ENCODE data around the gene PTPA. TPM values are rescaled to one million over a fixed set of nuclear protein-coding genes. Genes with fewer than 3 reads are reported as not detected.
A peak's percentile ranks its signal among the peaks of the same experiment; 100 is the strongest.

PTPA gene
- total and polyA plus RNA-seq, 9 of the 15 experiments (the other 6 are each of a cell fraction or from before 2014, with no cell fraction given): 1.7 to 121 (median 72.6) TPM

- TF ChIP-seq ELF1 (tag; IDR thresholded peaks at IDR 0.05) (no peak), ZNF444 (CRISPR knock-in tag; IDR thresholded peaks at IDR 0.05) (no peak), ZNF668 (CRISPR knock-in tag; IDR thresholded peaks at IDR 0.05) (no peak), SPI1 (IDR thresholded peaks at IDR 0.05; ENCODE audit: borderline replicate concordance, low read depth, low read length) (no peak), POLR2AphosphoS2 (IDR thresholded peaks at IDR 0.05; ENCODE audit: low read length) (no peak), MTA1 (IDR thresholded peaks at IDR 0.05; ENCODE audit: borderline replicate concordance) (no peak), MAFK (IDR thresholded peaks at IDR 0.05; ENCODE audit: low read length) (no peak)
- TF ChIP-seq, protein P1, sequence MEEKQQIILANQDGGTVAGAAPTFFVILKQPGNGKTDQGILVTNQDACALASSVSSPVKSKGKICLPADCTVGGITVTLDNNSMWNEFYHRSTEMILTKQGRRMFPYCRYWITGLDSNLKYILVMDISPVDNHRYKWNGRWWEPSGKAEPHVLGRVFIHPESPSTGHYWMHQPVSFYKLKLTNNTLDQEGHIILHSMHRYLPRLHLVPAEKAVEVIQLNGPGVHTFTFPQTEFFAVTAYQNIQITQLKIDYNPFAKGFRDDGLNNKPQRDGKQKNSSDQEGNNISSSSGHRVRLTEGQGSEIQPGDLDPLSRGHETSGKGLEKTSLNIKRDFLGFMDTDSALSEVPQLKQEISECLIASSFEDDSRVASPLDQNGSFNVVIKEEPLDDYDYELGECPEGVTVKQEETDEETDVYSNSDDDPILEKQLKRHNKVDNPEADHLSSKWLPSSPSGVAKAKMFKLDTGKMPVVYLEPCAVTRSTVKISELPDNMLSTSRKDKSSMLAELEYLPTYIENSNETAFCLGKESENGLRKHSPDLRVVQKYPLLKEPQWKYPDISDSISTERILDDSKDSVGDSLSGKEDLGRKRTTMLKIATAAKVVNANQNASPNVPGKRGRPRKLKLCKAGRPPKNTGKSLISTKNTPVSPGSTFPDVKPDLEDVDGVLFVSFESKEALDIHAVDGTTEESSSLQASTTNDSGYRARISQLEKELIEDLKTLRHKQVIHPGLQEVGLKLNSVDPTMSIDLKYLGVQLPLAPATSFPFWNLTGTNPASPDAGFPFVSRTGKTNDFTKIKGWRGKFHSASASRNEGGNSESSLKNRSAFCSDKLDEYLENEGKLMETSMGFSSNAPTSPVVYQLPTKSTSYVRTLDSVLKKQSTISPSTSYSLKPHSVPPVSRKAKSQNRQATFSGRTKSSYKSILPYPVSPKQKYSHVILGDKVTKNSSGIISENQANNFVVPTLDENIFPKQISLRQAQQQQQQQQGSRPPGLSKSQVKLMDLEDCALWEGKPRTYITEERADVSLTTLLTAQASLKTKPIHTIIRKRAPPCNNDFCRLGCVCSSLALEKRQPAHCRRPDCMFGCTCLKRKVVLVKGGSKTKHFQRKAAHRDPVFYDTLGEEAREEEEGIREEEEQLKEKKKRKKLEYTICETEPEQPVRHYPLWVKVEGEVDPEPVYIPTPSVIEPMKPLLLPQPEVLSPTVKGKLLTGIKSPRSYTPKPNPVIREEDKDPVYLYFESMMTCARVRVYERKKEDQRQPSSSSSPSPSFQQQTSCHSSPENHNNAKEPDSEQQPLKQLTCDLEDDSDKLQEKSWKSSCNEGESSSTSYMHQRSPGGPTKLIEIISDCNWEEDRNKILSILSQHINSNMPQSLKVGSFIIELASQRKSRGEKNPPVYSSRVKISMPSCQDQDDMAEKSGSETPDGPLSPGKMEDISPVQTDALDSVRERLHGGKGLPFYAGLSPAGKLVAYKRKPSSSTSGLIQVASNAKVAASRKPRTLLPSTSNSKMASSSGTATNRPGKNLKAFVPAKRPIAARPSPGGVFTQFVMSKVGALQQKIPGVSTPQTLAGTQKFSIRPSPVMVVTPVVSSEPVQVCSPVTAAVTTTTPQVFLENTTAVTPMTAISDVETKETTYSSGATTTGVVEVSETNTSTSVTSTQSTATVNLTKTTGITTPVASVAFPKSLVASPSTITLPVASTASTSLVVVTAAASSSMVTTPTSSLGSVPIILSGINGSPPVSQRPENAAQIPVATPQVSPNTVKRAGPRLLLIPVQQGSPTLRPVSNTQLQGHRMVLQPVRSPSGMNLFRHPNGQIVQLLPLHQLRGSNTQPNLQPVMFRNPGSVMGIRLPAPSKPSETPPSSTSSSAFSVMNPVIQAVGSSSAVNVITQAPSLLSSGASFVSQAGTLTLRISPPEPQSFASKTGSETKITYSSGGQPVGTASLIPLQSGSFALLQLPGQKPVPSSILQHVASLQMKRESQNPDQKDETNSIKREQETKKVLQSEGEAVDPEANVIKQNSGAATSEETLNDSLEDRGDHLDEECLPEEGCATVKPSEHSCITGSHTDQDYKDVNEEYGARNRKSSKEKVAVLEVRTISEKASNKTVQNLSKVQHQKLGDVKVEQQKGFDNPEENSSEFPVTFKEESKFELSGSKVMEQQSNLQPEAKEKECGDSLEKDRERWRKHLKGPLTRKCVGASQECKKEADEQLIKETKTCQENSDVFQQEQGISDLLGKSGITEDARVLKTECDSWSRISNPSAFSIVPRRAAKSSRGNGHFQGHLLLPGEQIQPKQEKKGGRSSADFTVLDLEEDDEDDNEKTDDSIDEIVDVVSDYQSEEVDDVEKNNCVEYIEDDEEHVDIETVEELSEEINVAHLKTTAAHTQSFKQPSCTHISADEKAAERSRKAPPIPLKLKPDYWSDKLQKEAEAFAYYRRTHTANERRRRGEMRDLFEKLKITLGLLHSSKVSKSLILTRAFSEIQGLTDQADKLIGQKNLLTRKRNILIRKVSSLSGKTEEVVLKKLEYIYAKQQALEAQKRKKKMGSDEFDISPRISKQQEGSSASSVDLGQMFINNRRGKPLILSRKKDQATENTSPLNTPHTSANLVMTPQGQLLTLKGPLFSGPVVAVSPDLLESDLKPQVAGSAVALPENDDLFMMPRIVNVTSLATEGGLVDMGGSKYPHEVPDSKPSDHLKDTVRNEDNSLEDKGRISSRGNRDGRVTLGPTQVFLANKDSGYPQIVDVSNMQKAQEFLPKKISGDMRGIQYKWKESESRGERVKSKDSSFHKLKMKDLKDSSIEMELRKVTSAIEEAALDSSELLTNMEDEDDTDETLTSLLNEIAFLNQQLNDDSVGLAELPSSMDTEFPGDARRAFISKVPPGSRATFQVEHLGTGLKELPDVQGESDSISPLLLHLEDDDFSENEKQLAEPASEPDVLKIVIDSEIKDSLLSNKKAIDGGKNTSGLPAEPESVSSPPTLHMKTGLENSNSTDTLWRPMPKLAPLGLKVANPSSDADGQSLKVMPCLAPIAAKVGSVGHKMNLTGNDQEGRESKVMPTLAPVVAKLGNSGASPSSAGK (IDR thresholded peaks at IDR 0.05): 0 out of 2 replicates have a peak, but pooled peaks have one; percentile 27
- TF ChIP-seq, protein P2, sequence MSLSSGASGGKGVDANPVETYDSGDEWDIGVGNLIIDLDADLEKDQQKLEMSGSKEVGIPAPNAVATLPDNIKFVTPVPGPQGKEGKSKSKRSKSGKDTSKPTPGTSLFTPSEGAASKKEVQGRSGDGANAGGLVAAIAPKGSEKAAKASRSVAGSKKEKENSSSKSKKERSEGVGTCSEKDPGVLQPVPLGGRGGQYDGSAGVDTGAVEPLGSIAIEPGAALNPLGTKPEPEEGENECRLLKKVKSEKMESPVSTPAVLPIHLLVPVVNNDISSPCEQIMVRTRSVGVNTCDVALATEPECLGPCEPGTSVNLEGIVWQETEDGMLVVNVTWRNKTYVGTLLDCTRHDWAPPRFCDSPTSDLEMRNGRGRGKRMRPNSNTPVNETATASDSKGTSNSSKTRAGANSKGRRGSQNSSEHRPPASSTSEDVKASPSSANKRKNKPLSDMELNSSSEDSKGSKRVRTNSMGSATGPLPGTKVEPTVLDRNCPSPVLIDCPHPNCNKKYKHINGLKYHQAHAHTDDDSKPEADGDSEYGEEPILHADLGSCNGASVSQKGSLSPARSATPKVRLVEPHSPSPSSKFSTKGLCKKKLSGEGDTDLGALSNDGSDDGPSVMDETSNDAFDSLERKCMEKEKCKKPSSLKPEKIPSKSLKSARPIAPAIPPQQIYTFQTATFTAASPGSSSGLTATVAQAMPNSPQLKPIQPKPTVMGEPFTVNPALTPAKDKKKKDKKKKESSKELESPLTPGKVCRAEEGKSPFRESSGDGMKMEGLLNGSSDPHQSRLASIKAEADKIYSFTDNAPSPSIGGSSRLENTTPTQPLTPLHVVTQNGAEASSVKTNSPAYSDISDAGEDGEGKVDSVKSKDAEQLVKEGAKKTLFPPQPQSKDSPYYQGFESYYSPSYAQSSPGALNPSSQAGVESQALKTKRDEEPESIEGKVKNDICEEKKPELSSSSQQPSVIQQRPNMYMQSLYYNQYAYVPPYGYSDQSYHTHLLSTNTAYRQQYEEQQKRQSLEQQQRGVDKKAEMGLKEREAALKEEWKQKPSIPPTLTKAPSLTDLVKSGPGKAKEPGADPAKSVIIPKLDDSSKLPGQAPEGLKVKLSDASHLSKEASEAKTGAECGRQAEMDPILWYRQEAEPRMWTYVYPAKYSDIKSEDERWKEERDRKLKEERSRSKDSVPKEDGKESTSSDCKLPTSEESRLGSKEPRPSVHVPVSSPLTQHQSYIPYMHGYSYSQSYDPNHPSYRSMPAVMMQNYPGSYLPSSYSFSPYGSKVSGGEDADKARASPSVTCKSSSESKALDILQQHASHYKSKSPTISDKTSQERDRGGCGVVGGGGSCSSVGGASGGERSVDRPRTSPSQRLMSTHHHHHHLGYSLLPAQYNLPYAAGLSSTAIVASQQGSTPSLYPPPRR (CRISPR knock-in tag; IDR thresholded peaks at IDR 0.05; ENCODE audit: borderline replicate concordance): no peak
These were observed 71.6 kb downstream of the PTPA start (continued) for GRCh38 chr9:129182625-129183494.
